GM12878 (cell line): ENCODE measurements around the gene OLIG3.

Source experiments
- ATF7 ChIP-seq: fragments of 450-650 bp; IDR thresholded peaks from 2 replicates; pipeline ENCODE4 v1.6.1; 2016; ENCODE audit warnings: low read depth, mild to moderate bottlenecking
- CTCF ChIP-seq, 3 experiments: IDR thresholded peaks in 2 of 3; conservative IDR thresholded peaks in 1 of 3; 2 replicates each; pipeline ENCODE4 v1.5.1; 2011; ENCODE audit warnings: low read depth in 3 of 3, low read length in 3 of 3, mild to moderate bottlenecking in 3 of 3, control low read depth in 2 of 3, moderate library complexity in 2 of 3, inconsistent platforms in 1 of 3, mixed read lengths in 1 of 3; ENCODE audit not compliant: control insufficient read depth in 2 of 3, insufficient read depth in 1 of 3; ENCODE audit errors: extremely low read depth in 1 of 3
- EP300 ChIP-seq, 2 experiments: fragments of 150-350 bp in 1 of 2; IDR thresholded peaks; 2 replicates each; pipeline ENCODE4 v1.6.1; 2011 to 2012; ENCODE audit warnings: low read depth in 2 of 2, low read length in 2 of 2, borderline replicate concordance in 1 of 2, improper control_type of control experiment in 1 of 2, inconsistent platforms in 1 of 2; ENCODE audit not compliant: control insufficient read depth in 1 of 2
- JUND ChIP-seq: IDR thresholded peaks from 2 replicates; pipeline ENCODE4 v1.6.1; 2012; ENCODE audit warnings: low read depth, mild to moderate bottlenecking, low read length, improper control_type of control experiment, moderate library complexity
- MAX ChIP-seq: IDR thresholded peaks from 2 replicates; pipeline ENCODE4 v1.6.1; 2012; ENCODE audit warnings: low read depth, low read length, improper control_type of control experiment
- REST ChIP-seq: IDR thresholded peaks from 2 replicates; pipeline ENCODE4 v1.6.1; 2012; ENCODE audit warnings: mild to moderate bottlenecking, low read depth, low read length
- ZNF217 ChIP-seq: fragments of 450-650 bp; IDR thresholded peaks from 2 replicates; pipeline ENCODE4 v1.6.1; 2017; ENCODE audit warnings: antibody characterized with exemption, mild to moderate bottlenecking

- TF ChIP-seq CTCF (IDR thresholded peaks at IDR 0.05 in 2 of 3, conservative IDR thresholded peaks at IDR 0.05 in 1 of 3; ENCODE audit: control insufficient read depth in 2 of 3, extremely low read depth in 1 of 3, insufficient read depth in 1 of 3, low read depth in 3 of 3, low read length in 3 of 3) = no peak
- TF ChIP-seq ZNF217 = no peak
- TF ChIP-seq REST = no peak
- TF ChIP-seq MAX = no peak
- TF ChIP-seq JUND = no peak
- TF ChIP-seq ATF7 = no peak
- no peak for TF ChIP-seq EP300 (IDR thresholded peaks at IDR 0.05; ENCODE audit: borderline replicate concordance in 1 of 2, control insufficient read depth in 1 of 2, low read depth in 2 of 2, low read length in 2 of 2)
Measured at GRCh38 chr6:137452333-137452894, 41.8 kb downstream of the OLIG3 start.
